Mesothelial cell of epicardium (in vitro differentiated cells): ENCODE data around the gene CHAF1A. TPM values are rescaled to one million over a fixed set of nuclear protein-coding genes. Genes with fewer than 3 reads are reported as not detected.

ENCODE experiments used
- DNase-seq, 2 experiments: peaks; one replicate each; pipeline ENCODE4 v3.0.0; 2021; ENCODE audit warnings: low spot score in 2 of 2; ENCODE audit not compliant: unreplicated experiment in 2 of 2
- H3K27ac Mint-ChIP-seq: 2 replicates; pipeline ENCODE4 v1.8.0; 2021; ENCODE audit warnings: mixed read lengths
- H3K27me3 Mint-ChIP-seq: 2 replicates; pipeline ENCODE4 v1.8.0; 2021; ENCODE audit warnings: low read depth, mixed read lengths
- H3K36me3 Mint-ChIP-seq: 2 replicates; pipeline ENCODE4 v1.8.0; 2021; ENCODE audit warnings: mixed read lengths
- H3K4me1 Mint-ChIP-seq: 2 replicates; pipeline ENCODE4 v1.8.0; 2021; ENCODE audit warnings: mixed read lengths
- H3K4me3 Mint-ChIP-seq: 2 replicates; pipeline ENCODE4 v1.8.0; 2021; ENCODE audit warnings: mild to moderate bottlenecking, moderate library complexity, mixed read lengths
- H3K9me3 Mint-ChIP-seq: 2 replicates; pipeline ENCODE4 v1.8.0; 2021; ENCODE audit warnings: mixed read lengths
- total RNA-seq: library from RNA; stranded (reverse); gene quantifications from 3 replicates; pipeline ENCODE4 v1.2.1, GENCODE V29; 2021
- TF ChIP-seq, protein P1 (sequence below): fragments of 200-600 bp; sonication (generic); IDR thresholded peaks from one replicate; pipeline ENCODE4 v1.5.0; 2021; ENCODE audit warnings: antibody characterized with exemption; ENCODE audit not compliant: unreplicated experiment

The CHAF1A gene
- total RNA-seq, 1 donor from 2014 or later, result 33.1 TPM

DNA sequence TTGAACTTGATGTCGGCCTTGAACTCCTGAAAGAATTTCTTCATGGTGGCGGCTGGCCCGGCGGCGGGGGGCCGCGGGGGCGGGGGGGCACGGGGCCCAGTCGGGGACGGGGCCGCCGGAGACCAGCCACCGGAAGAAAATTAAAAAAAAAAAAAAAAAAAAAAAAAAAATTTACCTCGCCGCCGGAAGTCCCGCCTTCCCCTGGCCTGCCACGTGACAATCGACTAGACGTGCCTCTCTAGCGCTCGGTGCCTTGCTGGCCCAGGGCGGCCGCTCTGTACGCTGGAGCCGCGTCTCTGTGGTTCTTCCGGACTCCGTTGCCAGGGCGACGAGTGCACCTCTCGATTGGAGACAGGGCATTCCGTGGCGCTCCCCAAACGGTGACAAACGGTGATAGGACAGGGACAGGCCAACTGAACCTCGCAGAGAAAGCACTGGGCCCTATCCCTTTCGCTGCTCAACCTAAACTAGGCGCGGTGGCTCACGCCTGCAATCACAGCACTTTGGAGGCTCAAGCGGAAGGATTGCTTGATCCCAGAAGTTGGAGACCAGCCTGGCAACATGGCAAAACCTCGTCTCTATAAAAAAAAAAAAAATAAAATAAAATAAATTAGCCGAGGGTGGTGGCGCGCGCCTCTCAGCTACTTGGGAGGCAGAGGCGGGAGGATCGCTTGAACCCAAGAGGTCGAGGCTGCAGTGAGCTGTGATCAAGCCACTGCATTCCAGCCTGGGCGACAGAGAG, 55.4 kb downstream of the CHAF1A start, which contains the start of gene UBXN6:
Gene UBXN6 (minus strand): TSS at position 141 of the 742 bp plus-strand sequence. CDS start 97 bp downstream, at position 44.
- Mint-ChIP-seq H3K4me3 (peak within 1 kb of the TSS; percentile 88), H3K4me1 (peaks cover 25% of the 10 kb centered on the region), H3K27ac (peak within 1 kb of the TSS; percentile 99), H3K27me3 (no peaks in the 10 kb centered on the region), H3K36me3 (no peaks in the 10 kb centered on the region), H3K9me3 (no peaks in the 10 kb centered on the region)
- peak; percentile 94 to 95 for DNase-seq
- TF ChIP-seq, protein P1, sequence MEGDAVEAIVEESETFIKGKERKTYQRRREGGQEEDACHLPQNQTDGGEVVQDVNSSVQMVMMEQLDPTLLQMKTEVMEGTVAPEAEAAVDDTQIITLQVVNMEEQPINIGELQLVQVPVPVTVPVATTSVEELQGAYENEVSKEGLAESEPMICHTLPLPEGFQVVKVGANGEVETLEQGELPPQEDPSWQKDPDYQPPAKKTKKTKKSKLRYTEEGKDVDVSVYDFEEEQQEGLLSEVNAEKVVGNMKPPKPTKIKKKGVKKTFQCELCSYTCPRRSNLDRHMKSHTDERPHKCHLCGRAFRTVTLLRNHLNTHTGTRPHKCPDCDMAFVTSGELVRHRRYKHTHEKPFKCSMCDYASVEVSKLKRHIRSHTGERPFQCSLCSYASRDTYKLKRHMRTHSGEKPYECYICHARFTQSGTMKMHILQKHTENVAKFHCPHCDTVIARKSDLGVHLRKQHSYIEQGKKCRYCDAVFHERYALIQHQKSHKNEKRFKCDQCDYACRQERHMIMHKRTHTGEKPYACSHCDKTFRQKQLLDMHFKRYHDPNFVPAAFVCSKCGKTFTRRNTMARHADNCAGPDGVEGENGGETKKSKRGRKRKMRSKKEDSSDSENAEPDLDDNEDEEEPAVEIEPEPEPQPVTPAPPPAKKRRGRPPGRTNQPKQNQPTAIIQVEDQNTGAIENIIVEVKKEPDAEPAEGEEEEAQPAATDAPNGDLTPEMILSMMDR, result no peak

DNA sequence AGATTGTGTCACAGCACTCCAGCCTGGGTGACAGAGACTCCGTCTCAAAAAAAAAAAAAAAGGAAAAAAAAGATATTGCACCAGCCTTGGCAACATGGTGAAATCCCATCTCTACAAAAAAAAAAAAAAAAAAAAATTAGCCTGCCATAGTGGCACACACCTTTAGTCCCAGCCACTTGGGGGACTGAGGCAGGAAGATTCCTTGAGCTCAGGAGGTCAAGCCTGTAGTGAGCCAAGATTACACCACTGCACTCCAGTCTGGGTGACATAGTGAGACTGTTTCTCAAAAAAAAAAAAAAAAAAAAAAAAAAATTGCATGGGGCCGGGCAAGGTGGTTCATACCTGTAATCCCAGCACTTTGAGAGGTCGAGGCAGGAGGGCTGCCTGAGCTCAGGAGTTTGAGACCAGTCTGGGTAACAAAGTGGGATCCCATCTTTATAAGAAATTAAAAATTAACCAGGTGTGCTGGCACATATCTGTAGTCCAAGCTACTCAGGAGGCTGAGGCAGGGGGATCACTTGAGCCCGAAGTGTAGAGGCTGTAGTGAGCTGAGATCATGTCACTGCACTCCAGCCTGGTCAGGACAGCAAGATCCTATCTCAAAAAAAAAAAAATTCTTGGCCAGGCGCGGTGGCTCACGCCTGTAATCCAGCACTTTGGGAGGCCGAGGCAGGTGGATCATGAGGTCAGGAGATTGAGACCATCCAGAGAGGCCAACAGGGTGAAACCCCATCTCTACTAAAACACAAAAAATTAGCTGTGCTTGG, 62.6 kb downstream of the CHAF1A start:
- Mint-ChIP-seq H3K27me3 (no peaks in the 10 kb centered on the region), H3K36me3 (no peaks in the 10 kb centered on the region), H3K4me1 (no peaks in the 10 kb centered on the region), H3K4me3 (no peak overlapping the region), H3K9me3 (no peaks in the 10 kb centered on the region), H3K27ac (no peak overlapping the region)
- no peak for DNase-seq
- TF ChIP-seq, protein P1, result no peak

DNA sequence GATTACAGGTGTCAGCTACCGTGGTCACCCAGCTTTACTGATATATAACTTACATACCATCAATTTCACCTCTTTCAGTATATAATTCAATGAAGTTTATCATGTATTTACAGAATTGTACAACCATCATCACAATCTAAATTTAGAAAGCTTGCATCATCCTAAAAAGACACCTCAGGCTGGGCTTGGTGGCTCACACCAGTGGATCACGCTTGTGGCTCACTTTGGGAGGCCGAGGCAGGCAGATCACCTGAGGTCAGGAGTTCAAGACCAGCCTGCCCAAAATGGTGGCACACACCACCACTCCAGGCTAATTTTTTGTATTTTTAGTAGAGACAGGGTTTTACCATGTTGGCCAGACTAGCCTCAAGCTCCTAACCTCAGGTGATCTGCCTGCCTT, 65.4 kb downstream of the CHAF1A start:
- Mint-ChIP-seq H3K9me3 (no peaks in the 10 kb centered on the region), H3K4me1 (peaks cover 3% of the 10 kb centered on the region)

DNA sequence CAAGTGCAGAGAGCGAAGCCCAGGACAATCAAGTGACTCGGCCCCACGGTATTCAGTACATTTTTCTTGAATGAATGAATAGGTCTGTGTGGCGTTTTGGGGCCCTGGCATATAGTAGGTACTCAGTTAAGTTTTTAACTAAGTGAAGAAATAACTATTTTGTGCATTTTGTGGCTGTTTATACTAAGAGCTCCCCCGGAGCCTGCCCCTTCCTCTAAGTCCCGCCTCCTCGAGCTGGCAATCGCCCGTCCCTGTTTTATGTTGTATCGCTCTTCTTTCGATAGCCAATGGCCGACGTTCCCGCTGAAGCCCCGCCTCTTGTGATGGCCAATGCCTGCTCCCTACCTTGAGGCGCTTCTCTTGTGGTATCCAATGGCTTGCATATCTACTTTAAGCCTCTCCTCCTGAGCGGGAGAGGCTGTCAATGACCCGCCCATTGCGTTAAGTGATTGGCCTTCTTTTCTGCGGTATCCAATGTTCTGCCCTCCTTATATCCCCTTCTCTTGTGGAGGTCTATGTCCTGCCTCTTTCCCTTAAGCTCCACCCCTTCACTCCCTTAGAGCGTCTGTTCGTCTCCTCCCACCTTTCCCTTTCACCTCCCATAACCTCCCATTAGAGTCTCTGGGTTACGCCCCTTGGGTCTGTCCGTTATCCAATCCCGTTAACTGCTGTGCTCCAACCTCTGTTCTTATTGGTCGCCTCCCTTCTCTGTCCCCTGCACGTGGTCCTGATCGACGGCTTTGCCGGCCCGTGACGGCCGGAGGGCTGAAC, 69.1 kb downstream of the CHAF1A start:
- DNase-seq, result peak; percentile 94 to 98
- Mint-ChIP-seq H3K4me3 (no peak overlapping the region), H3K27ac (no peak overlapping the region), H3K27me3 (no peaks in the 10 kb centered on the region), H3K9me3 (no peaks in the 10 kb centered on the region), H3K36me3 (peaks cover 2% of the 10 kb centered on the region), H3K4me1 (peaks cover 18% of the 10 kb centered on the region)
- TF ChIP-seq, protein P1, result no peak

More for the DNA sequence above, 65.4 kb downstream of the CHAF1A start:
- H3K36me3 Mint-ChIP-seq, result no peaks in the 10 kb centered on the region
- TF ChIP-seq, protein P1, result no peak
- H3K27ac Mint-ChIP-seq, result no peak overlapping the region
- DNase-seq, result no peak
- no peaks in the 10 kb centered on the region for H3K27me3 Mint-ChIP-seq
- H3K4me3 Mint-ChIP-seq, result no peak overlapping the region

DNA sequence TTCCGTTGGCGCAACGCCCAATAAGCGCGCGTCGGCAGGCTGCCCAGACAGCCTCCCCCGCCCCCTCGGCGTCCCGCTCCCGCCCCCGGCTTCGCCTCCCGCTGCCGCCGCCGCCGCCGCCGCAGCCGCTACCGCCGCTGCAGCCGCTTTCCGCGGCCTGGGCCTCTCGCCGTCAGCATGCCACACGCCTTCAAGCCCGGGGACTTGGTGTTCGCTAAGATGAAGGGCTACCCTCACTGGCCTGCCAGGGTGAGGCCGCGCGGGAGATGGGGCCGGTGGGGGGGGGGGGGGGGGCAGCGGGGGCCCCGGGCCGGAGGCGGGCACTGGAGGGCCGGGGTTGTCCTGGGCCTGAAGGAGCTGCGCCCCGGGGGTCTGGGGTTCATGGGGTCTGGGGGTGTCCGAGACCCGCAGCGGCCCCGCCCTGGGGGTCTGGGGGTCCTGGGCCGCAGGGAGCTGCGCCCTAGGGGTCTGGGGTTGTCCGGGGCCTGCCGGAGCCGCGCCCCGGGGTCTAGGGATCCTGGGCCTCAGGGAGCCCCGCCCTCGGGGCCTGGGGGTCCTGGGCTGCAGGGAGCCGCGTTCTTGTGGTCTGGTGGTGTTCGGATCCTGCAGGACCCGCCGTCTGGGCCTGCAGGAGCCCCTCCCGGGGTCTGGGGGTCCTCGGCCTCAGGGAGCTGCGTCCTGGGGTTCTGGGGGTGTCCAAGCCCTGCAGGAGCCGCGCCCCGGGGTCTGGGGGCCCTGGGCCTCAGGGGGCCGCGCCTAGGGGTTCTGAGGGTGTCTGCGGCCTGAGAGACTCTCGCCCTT, 69.9 kb downstream of the CHAF1A start, which contains the start of gene HDGFL2:
Gene HDGFL2 (plus strand): TSS at position 124 of the 801 bp plus-strand sequence. CDS start 54 bp downstream, at position 178.
- no peaks in the 10 kb centered on the region for H3K27me3 Mint-ChIP-seq

More for the DNA sequence above, 69.9 kb downstream of the CHAF1A start, which contains the start of gene HDGFL2:
- peak within 1 kb of the TSS; percentile 78 for H3K4me3 Mint-ChIP-seq
- H3K9me3 Mint-ChIP-seq, result no peaks in the 10 kb centered on the region
- H3K4me1 Mint-ChIP-seq, result peaks cover 18% of the 10 kb centered on the region
- peak within 1 kb of the TSS; percentile 53 for H3K27ac Mint-ChIP-seq
- DNase-seq, result no peak
- H3K36me3 Mint-ChIP-seq, result peaks cover 2% of the 10 kb centered on the region
- TF ChIP-seq, protein P1, result no peak
